22Rv1 (cell line): ENCODE results near the gene CGNL1.

Experiments used
- CTCF ChIP-seq: fragments of 450-650 bp; IDR thresholded peaks from 2 replicates; pipeline ENCODE4 v1.5.1; 2017; ENCODE audit warnings: mild to moderate bottlenecking
- ZFX ChIP-seq: fragments of 450-650 bp; IDR thresholded peaks from 2 replicates; pipeline ENCODE4 v1.6.1; 2017; ENCODE audit warnings: antibody characterized with exemption, borderline replicate concordance

- TF ChIP-seq CTCF (no peak), ZFX (no peak)
Observed at GRCh38 chr15:57505056-57505715, 128.9 kb downstream of the CGNL1 start.
